Activated T-helper 1 cell treated with anti-CD3 and anti-CD28 coated beads, Interleukin-12 subunit alpha, Interleukin-12 subunit beta, Interleukin-2, Interleukin-4 antibody, amounts not matched to agents 30 ng/mL and 10 ng/mL and 1 ng/mL, durations not matched to agents 14 hours and 24 hours and 36 hours (primary cell): ENCODE measurements around the gene POMZP3. TPM values are rescaled to one million over a fixed set of nuclear protein-coding genes. Genes with fewer than 3 reads are reported as not detected.
"Not testable (repeated sequence)": the region's sequence is repeated elsewhere in the genome, so short reads cannot be mapped to it uniquely, and the experiment has no call there.

ENCODE experiments used
- DNase-seq: peaks from one replicate; pipeline ENCODE4 v3.0.0; 2021; ENCODE audit warnings: low spot score
- H3K27ac Mint-ChIP-seq: one replicate; pipeline ENCODE4 v1.8.0; 2021; ENCODE audit warnings: mild to moderate bottlenecking, mixed read lengths
- H3K27me3 Mint-ChIP-seq: one replicate; pipeline ENCODE4 v1.8.0; 2022; ENCODE audit warnings: mild to moderate bottlenecking, moderate library complexity, mixed read lengths; ENCODE audit not compliant: insufficient read depth
- H3K36me3 Mint-ChIP-seq: one replicate; pipeline ENCODE4 v1.8.0; 2021; ENCODE audit warnings: low read depth, mixed read lengths
- H3K4me1 Mint-ChIP-seq: one replicate; pipeline ENCODE4 v1.8.0; 2021; ENCODE audit warnings: low read depth, mixed read lengths
- H3K4me3 Mint-ChIP-seq: one replicate; pipeline ENCODE4 v1.8.0; 2021; ENCODE audit warnings: mild to moderate bottlenecking, moderate library complexity, mixed read lengths
- H3K9me3 Mint-ChIP-seq: one replicate; pipeline ENCODE4 v1.8.0; 2021; ENCODE audit warnings: mixed read lengths
- intact Hi-C: fragments of 100-400 bp; cut with micrococcal nuclease; formaldehyde crosslinking; loops from one replicate; pipeline ENCODE4 v1.15.1; 2024
- total RNA-seq: library from RNA; stranded (reverse); gene quantifications from 2 replicates; pipeline ENCODE4 v1.2.3, GENCODE V29; 2022

Gene POMZP3
- total RNA-seq, 1 donor from 2014 or later = 12.0 TPM

DNA sequence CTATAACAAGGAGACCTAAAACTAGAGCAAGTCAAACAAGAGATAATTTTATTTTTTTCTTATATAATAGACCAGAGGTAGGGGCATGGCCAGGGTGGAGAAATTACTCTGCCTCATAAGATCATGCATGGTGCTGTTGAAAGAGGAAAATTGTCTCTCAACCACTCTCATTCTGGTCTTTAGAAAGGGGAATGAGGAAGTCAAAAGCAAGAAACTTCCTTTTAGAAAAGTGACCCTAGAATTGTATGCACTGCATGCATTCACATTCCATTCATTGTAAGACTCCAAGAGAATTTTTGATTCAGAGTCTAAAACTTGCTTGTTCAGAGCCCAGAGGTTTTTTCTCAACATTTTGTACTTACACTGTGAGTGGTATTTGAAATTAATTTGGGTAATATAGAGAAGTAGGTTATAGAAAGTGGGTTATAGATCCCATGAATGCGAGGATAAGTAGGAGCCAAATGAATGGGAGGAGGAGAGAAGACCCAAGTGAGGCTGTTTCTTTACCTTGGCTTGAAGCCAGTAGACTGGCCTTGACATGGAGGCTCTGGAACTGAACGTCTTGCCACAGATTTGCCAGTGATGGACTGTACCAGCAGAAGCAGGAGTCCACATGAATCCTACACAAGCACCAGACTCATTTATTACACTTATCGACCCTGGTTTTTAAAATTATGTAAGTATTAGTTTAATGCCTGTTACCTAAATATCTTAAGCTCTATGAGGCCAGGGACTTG lies 51.0 kb downstream of the POMZP3 start:
- H3K4me1 Mint-ChIP-seq, H3K27me3 Mint-ChIP-seq, intact Hi-C loops, H3K27ac Mint-ChIP-seq, DNase-seq, H3K4me3 Mint-ChIP-seq, H3K9me3 Mint-ChIP-seq: not testable (repeated sequence)
- H3K36me3 Mint-ChIP-seq = peaks cover 10% of the 10 kb centered on the region

DNA sequence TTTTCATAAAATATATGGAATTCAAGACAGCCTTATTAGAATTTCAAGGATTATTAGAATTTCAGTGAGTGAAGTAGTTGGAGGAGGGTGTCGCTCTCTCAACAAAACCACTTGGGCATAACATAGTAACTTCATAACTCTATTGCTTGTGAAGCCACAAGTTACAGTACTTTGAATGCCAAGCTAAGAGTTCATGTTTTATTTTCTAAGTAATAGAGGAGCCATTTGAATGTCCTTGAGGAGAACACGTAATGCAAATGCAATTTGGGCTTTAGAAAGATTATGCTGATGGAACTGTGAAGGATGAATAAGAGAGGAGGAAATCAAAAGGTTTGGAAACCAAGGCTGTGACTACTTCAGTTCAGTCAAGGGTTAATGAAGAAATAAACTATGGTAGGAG lies 51.6 kb downstream of the POMZP3 start:
- H3K9me3 Mint-ChIP-seq, H3K4me3 Mint-ChIP-seq, H3K27me3 Mint-ChIP-seq, DNase-seq, intact Hi-C loops, H3K4me1 Mint-ChIP-seq, H3K27ac Mint-ChIP-seq: not testable (repeated sequence)
- H3K36me3 Mint-ChIP-seq = peaks cover 11% of the 10 kb centered on the region

GRCh38 chr7:76572296-76572695 lies 54.8 kb downstream of the POMZP3 start:
- H3K27ac Mint-ChIP-seq, H3K9me3 Mint-ChIP-seq, DNase-seq, intact Hi-C loops, H3K4me1 Mint-ChIP-seq, H3K4me3 Mint-ChIP-seq, H3K27me3 Mint-ChIP-seq: not testable (repeated sequence)
- H3K36me3 Mint-ChIP-seq = peaks cover 15% of the 10 kb centered on the region

- intact Hi-C loops, H3K4me1 Mint-ChIP-seq, H3K4me3 Mint-ChIP-seq, DNase-seq, H3K9me3 Mint-ChIP-seq, H3K27ac Mint-ChIP-seq, H3K27me3 Mint-ChIP-seq: not testable (repeated sequence)
- H3K36me3 Mint-ChIP-seq = peaks cover 15% of the 10 kb centered on the region
These were observed 56.7 kb downstream of the POMZP3 start for GRCh38 chr7:76570324-76570775.

DNA sequence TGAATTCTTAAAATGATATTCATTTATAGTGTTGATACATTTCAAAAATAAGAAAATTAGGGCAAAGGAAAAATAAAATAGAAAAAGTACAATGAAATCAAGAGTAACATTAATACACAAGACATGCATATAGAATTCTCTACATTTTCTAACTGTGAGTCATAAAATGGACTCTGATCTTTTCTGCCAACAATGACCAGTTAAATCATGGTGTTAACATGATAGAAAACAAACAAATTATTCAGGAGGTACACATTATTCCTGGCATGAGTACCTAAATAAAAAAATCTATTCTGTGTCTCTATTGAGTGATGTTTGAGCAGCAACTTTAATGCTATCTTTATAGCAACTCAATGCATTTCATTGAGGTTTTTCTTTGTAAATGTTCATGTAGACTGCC lies 58.3 kb downstream of the POMZP3 start:
- peaks cover 20% of the 10 kb centered on the region for H3K36me3 Mint-ChIP-seq
- intact Hi-C loops, H3K27ac Mint-ChIP-seq, H3K4me1 Mint-ChIP-seq, H3K4me3 Mint-ChIP-seq, H3K27me3 Mint-ChIP-seq, H3K9me3 Mint-ChIP-seq, DNase-seq: not testable (repeated sequence)

DNA sequence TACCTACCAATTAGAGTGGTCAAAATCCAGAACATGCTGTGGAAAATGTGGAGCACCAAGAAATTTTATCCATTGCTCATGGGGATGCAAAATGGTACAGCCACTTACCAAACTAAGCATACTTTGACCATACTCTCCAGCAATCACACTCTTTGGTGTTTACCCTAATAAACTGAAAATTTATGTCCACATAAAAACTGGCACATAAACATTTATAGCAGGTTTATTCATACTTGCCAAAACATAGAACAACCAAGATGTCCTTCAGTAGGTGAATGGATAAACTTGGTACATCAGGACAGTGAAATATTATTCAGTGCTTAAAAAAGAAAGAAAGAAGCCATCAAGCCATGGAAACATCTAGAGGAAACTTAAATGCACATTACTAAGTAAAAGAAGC lies 59.3 kb downstream of the POMZP3 start:
- DNase-seq, H3K27me3 Mint-ChIP-seq, H3K4me3 Mint-ChIP-seq, intact Hi-C loops, H3K9me3 Mint-ChIP-seq, H3K4me1 Mint-ChIP-seq, H3K27ac Mint-ChIP-seq: not testable (repeated sequence)
- peaks cover 20% of the 10 kb centered on the region for H3K36me3 Mint-ChIP-seq

DNA sequence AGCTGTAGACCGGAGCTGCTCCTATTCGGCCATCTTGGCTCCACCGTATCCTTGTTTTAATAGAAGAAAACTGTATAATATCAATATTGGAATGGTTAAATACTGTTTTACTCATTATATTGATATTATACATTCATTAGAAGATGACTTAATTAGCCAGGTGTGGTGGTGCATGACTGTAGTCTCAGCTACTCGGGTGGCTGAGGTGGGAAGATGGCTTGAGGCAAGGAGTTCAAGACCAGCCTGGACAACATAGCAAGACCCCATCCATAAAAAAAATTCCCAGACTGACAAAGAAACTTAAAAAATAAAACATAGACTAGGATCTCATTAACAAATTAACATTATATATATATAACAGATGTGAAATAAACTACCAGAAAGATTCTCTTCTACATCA lies 59.8 kb downstream of the POMZP3 start:
- H3K4me3 Mint-ChIP-seq, DNase-seq, H3K4me1 Mint-ChIP-seq, H3K27ac Mint-ChIP-seq, H3K9me3 Mint-ChIP-seq, H3K27me3 Mint-ChIP-seq, intact Hi-C loops: not testable (repeated sequence)
- peaks cover 19% of the 10 kb centered on the region for H3K36me3 Mint-ChIP-seq

DNA sequence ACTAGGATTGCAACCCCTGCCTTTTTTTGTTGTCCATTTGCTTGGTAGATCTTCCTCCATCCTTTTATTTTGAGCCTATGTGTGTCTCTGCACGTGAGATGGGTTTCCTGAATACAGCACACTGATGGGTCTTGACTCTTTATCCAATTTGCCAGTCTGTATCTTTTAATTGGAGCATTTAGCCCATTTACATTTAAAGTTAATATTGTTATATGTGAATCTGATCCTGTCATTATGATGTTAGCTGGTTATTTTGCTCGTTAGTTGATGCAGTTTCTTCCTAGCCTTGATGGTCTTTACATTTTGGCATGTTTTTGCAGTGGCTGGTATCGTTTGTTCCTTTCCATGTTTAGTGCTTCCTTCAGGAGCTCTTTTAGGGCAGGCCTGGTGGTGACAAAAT lies 62.1 kb downstream of the POMZP3 start:
- intact Hi-C loops, H3K9me3 Mint-ChIP-seq, H3K4me1 Mint-ChIP-seq, H3K27me3 Mint-ChIP-seq, H3K4me3 Mint-ChIP-seq, H3K27ac Mint-ChIP-seq, DNase-seq: not testable (repeated sequence)
- H3K36me3 Mint-ChIP-seq = peaks cover 15% of the 10 kb centered on the region

DNA sequence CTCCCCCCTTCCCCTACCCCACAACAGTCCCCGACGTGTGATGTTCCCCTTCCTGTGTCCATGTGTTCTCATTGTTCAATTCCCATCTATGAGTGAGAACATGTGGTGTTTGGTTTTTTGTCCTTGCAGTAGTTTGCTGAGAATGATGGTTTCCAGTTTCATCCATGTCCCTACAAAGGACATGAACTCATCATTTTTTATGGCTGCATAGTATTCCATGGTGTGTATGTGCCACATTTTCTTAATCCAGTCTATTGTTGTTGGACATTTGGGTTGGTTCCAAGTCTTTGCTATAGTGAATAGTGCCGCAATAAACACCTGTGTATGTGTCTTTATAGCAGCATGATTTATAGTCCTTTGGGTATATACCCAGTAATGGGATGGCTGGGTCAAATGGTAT lies 65.7 kb downstream of the POMZP3 start:
- not testable (repeated sequence) for H3K9me3 Mint-ChIP-seq, H3K27ac Mint-ChIP-seq, H3K27me3 Mint-ChIP-seq

DNA sequence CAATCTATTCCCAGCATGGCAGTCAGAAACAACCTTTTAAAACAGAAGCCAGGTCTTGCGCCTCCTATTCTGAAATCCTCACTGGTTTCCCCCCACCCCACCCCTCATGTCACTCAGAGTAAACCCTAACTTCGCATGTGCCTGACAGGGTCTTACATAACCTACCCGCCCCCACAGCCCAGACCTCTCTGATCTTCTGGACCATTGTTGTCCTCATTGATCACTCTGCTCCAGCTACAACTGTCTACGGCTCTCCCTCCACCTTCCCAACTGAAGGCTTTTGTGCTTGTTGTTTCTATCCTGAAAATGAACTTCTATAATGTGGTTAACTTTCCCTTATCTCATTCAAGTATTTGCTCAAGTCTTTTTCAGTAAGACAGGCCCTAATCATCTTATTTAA lies 66.9 kb downstream of the POMZP3 start:
- H3K9me3 Mint-ChIP-seq, H3K27me3 Mint-ChIP-seq, H3K4me3 Mint-ChIP-seq, H3K4me1 Mint-ChIP-seq, intact Hi-C loops, DNase-seq, H3K27ac Mint-ChIP-seq: not testable (repeated sequence)
- peaks cover 25% of the 10 kb centered on the region for H3K36me3 Mint-ChIP-seq

More for the DNA sequence above, 65.7 kb downstream of the POMZP3 start:
- intact Hi-C loops, H3K4me1 Mint-ChIP-seq, H3K4me3 Mint-ChIP-seq, DNase-seq: not testable (repeated sequence)
- H3K36me3 Mint-ChIP-seq = peaks cover 23% of the 10 kb centered on the region

Other genes with a start within 250 kb of the POMZP3 start
- gene SSC4D, start 217.6 kb downstream of the POMZP3 start, total RNA-seq = 0.64 and 0.73 TPM in 2 replicates
- 4.0 and 4.2 TPM in 2 replicates for gene ZP3, start 202.3 kb downstream of the POMZP3 start, total RNA-seq
- 26.4 and 28.0 TPM in 2 replicates for gene DTX2, start 165.6 kb downstream of the POMZP3 start, total RNA-seq
- gene UPK3B, start 116.7 kb downstream of the POMZP3 start, total RNA-seq = 1.1 and 1.2 TPM in 2 replicates
- 0.15 TPM in 1 of 2 replicates, not detected in the other for gene SPDYE16, start 84.0 kb downstream of the POMZP3 start, total RNA-seq